Body of pancreas (tissue), 4 donors: Measurements from ENCODE around the gene ARHGEF4. TPM values are rescaled to one million over a fixed set of nuclear protein-coding genes. Genes with fewer than 3 reads are reported as not detected.
"Not testable (repeated sequence)": the region's sequence is repeated elsewhere in the genome, so short reads cannot be mapped to it uniquely, and the experiment has no call there.

Experiments used
- ATAC-seq: fragments of 150-250 bp; one replicate; pipeline ENCODE4 v1.9.1; 2016
- DNase-seq, 4 donors: peaks; one replicate each; pipeline ENCODE4 v3.0.0-alpha.2; 2019
- H3K27ac ChIP-seq, 4 donors: fragments of 200-600 bp; sonication (generic); 1 replicate in 3 of 4; 2 replicates in 1 of 4; pipeline versions ENCODE4 v1.5.1 to v1.6.1; 2016 to 2019; ENCODE audit warnings: mild to moderate bottlenecking in 1 of 4, mixed read lengths in 1 of 4, moderate library complexity in 1 of 4
- H3K27me3 ChIP-seq, 2 donors: fragments of 200-600 bp; sonication (generic); one replicate each; pipeline ENCODE4 v1.6.0; 2016; ENCODE audit warnings: mild to moderate bottlenecking in 1 of 2
- H3K36me3 ChIP-seq, 2 donors: fragments of 200-600 bp; sonication (generic); replicated peaks in 1 of 2; 2 replicates each; pipeline ENCODE4 v1.5.1; 2016; ENCODE audit warnings: low read depth in 2 of 2; ENCODE audit not compliant: insufficient read depth in 1 of 2
- H3K4me1 ChIP-seq: fragments of 200-600 bp; sonication (generic); one replicate; pipeline ENCODE4 v1.6.0; 2016
- H3K4me3 ChIP-seq, 2 donors: fragments of 200-600 bp; sonication (generic); 1 replicate in 1 of 2; 2 replicates in 1 of 2; pipeline ENCODE4 v1.5.1; 2016 to 2019
- H3K9me3 ChIP-seq, 3 donors: fragments of 200-600 bp; sonication (generic); 1 replicate in 2 of 3; 2 replicates in 1 of 3; pipeline ENCODE4 v1.5.1; 2016
- POLR2A ChIP-seq, 3 donors: fragments of 450-650 bp; IDR thresholded peaks; one replicate each; pipeline ENCODE4 v1.6.1; 2016; ENCODE audit warnings: antibody characterized with exemption in 3 of 3, mild to moderate bottlenecking in 2 of 3
- WGBS, 2 donors: methylation state at CpG; one replicate each; pipeline ENCODE4 v1.1.5; 2017; 5-methylcytosine and 5-hydroxymethylcytosine counted together
- intact Hi-C: fragments of 100-400 bp; cut with DNase I; formaldehyde crosslinking; loops from one replicate; pipeline ENCODE4 v1.15.1; 2023
- total RNA-seq, 2 donors: library from RNA; depleted of rRNA; stranded (reverse); fragments of >200 nt; gene quantifications; one replicate each; pipeline ENCODE4 v1.1.0, GENCODE V29; 2016
- TF ChIP-seq, protein P1 (sequence below), 7 experiments: fragments of 450-650 bp in 4 of 7; fragments of 200-600 bp in 3 of 7; sonication (generic) in 3 of 7; IDR thresholded peaks; one replicate each; pipeline ENCODE4 v1.5.1; 2016 to 2019; ENCODE audit warnings: antibody characterized with exemption in 7 of 7

The ARHGEF4 gene
- total RNA-seq, 2 donors from 2014 or later = 28.8 to 39.9 TPM

DNA sequence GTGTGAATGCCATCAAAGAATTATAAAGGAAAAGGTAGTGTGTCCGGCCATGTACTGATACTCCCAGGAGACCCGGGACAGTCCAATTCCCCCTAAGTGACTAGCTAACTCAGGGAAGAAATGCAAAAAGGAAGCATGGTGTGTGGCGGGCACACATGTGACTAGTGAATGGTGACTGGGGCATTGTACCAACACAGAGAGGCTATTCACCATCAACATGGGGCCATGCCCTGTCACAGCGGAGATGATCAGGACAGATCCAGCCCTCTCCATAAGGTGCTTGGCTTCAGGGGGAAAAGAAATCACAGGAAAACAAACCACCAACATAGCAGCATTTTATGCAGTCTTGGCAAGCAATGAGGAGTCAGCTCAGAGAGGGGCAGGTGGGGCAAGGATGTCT, 222.2 kb downstream of the ARHGEF4 start:
- TF ChIP-seq POLR2A (IDR thresholded peaks at IDR 0.05) = no peak
- TF ChIP-seq, protein P1, sequence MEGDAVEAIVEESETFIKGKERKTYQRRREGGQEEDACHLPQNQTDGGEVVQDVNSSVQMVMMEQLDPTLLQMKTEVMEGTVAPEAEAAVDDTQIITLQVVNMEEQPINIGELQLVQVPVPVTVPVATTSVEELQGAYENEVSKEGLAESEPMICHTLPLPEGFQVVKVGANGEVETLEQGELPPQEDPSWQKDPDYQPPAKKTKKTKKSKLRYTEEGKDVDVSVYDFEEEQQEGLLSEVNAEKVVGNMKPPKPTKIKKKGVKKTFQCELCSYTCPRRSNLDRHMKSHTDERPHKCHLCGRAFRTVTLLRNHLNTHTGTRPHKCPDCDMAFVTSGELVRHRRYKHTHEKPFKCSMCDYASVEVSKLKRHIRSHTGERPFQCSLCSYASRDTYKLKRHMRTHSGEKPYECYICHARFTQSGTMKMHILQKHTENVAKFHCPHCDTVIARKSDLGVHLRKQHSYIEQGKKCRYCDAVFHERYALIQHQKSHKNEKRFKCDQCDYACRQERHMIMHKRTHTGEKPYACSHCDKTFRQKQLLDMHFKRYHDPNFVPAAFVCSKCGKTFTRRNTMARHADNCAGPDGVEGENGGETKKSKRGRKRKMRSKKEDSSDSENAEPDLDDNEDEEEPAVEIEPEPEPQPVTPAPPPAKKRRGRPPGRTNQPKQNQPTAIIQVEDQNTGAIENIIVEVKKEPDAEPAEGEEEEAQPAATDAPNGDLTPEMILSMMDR (IDR thresholded peaks at IDR 0.05) = no peak
- no peak for DNase-seq
- no peak for ATAC-seq
- Histone ChIP-seq H3K9me3 (no peaks in the 10 kb centered on the region), H3K27me3 (no peaks in the 10 kb centered on the region), H3K4me1 (peaks cover 24% of the 10 kb centered on the region), H3K36me3 (peaks cover 0 to 12% of the 10 kb centered on the region in 2 donors), H3K27ac (no peak overlapping the region), H3K4me3 (no peak overlapping the region)
- intact Hi-C loops = no loop called here
- WGBS, 2 donors = 96 to 98% methylated on average over 4 of the region's 4 CpGs

- H3K4me1 ChIP-seq = peaks cover 11% of the 10 kb centered on the region
- H3K36me3 ChIP-seq = peaks cover 0 to 4% of the 10 kb centered on the region in 2 donors
- intact Hi-C loops = no loop called here
- no peak for TF ChIP-seq POLR2A (IDR thresholded peaks at IDR 0.05)
- TF ChIP-seq, protein P1 (IDR thresholded peaks at IDR 0.05) = no peak
- DNase-seq (no peak), ATAC-seq (no peak)
- no peaks in the 10 kb centered on the region for H3K27me3 ChIP-seq
- H3K27ac ChIP-seq = no peak overlapping the region
- no peaks in the 10 kb centered on the region for H3K9me3 ChIP-seq
- H3K4me3 ChIP-seq = no peak overlapping the region
- 91 to 92% methylated on average over 11 of the region's 11 CpGs for WGBS, 2 donors
Measured at GRCh38 chr2:131063501-131064283, 227.0 kb downstream of the ARHGEF4 start.

DNA sequence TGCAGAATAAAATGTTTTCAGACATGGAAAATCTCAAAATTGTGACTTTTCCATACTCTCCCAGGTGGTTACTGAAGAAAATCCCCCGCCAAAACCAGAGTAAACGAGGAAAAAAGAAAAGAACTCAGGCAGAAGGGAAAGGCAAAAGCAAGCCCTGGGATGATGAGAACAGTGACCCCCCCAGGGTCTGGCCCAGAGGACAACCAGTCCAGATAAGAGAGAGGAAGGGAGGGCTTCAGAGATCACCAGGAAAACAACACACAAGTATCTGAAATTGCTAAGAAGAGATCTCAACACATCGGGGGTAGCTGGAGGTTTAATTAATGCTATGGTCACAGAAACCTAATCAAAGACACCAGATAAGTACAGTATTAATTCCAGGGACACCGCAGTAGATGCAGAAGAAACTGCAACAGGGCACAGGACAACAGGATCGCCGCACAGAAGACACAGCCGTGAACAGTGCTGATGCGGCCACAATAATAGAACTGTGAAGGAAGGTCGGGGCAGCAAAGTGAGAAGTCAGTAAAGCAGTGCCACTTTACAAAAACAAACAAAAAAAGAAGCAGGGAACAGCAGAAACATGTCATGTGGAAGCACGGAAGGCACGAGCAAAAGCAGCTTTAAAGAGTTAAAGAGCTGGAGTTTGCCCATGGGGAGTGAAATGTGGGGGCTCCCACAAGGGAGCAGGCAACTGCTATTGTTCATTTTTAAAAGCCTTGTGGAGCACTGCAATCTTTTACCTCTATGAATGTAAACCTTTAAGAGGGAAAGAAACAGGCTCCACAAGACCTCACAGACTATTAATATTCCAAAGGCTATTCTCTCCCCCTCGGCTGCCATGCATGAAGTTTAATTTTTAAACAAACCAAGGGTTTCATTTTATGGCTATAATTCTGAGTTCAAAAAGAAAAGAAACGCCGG, 228.1 kb downstream of the ARHGEF4 start:
- intact Hi-C loops = no loop called here
- Histone ChIP-seq H3K36me3 (peaks cover 0 to 8% of the 10 kb centered on the region in 2 donors), H3K27ac (no peak overlapping the region), H3K27me3 (no peaks in the 10 kb centered on the region), H3K9me3 (no peaks in the 10 kb centered on the region), H3K4me1 (peaks cover 11% of the 10 kb centered on the region), H3K4me3 (no peak overlapping the region)
- TF ChIP-seq, protein P1 (IDR thresholded peaks at IDR 0.05) = no peak
- TF ChIP-seq POLR2A (IDR thresholded peaks at IDR 0.05) = no peak
- 64 to 71% methylated on average over 14 of the region's 14 CpGs for WGBS, 2 donors
- no peak for DNase-seq
- ATAC-seq = no peak

DNA sequence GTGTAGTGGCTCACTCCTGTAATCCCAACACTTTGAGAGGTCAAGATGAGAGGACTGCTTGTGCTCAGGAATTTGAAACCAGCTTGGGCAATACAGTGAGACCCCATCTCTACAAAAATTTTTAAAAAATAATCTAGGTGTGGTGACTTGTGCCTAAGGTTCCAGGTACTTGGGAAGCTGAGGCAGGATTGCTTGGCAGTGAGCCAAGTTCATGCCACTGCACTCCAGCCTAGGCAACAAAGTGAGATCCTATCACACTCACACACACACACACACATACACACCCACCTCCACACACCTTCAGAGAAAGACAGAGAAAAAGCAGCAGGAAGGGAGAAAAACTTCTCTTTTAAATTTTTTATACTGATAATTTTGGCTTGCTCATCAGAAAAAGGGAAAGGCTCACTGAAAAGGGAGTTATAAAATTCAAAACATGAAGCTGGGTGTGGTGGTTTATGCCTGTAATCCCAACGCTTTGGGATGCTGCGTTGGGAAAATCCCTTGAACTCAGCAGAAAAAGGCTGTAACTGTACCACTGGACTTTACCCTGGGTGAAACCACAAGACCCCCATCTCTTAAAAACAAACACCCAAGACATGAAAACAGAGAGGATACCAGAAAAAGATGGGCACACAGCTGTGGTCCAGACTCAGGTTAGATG, 230.9 kb downstream of the ARHGEF4 start:
- Histone ChIP-seq H3K36me3 (peaks cover 0 to 8% of the 10 kb centered on the region in 2 donors), H3K27me3 (no peaks in the 10 kb centered on the region), H3K4me3 (no peak overlapping the region), H3K4me1 (peaks cover 1% of the 10 kb centered on the region), H3K27ac (no peak overlapping the region), H3K9me3 (no peaks in the 10 kb centered on the region)
- intact Hi-C loops = no loop called here
- TF ChIP-seq POLR2A (IDR thresholded peaks at IDR 0.05) = no peak
- TF ChIP-seq, protein P1 (IDR thresholded peaks at IDR 0.05) = no peak
- ATAC-seq = no peak
- DNase-seq = no peak
- WGBS, 2 donors = 63 to 69% methylated on average over 2 of the region's 2 CpGs

DNA sequence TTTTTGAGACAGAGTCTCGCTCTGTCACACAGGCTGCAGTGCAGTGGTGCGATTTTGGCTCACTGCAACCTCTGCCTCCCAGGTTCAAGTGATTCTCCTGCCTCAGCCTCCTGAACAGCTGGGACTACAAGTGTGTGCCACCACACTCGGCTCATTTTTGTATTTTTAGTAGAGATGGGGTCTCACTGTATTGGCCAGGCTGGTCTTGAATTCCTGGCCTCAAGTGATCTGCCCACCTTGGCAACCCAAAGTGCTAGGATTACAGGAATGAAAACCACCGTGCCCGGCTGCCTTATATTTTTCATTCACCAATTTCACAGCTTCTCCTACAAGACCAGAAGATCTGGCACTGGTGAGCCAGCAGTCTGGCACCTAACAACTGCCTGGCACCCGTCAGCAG, 231.5 kb downstream of the ARHGEF4 start:
- WGBS, 2 donors = 96% methylated on average over 6 of the region's 6 CpGs
- not testable (repeated sequence) for ATAC-seq

DNA sequence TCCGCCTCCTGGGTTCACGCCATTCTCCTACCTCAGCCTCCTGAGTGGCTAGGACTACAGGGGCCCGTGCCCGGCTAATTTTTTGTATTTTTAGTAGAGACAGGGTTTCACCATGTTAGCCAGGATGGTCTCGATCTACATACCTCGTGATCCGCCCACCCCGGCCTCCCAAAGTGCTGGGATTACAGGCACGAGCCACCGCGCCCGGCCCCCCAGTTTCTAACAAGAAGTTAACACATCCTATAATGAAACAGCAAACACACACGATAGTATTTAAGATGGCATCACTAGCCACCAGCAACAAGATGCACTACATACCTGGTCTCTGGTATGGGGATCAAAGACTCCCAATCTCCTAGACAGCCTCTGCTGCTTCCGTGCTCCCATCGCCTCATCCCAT, 238.9 kb downstream of the ARHGEF4 start:
- peak overlapping the region in 1 of 4 donors; percentile 53 for H3K27ac ChIP-seq
- intact Hi-C loops, ATAC-seq, DNase-seq, H3K4me3 ChIP-seq, H3K27me3 ChIP-seq, H3K9me3 ChIP-seq: not testable (repeated sequence)
- peaks cover 29% of the 10 kb centered on the region for H3K4me1 ChIP-seq
- peaks cover 0 to 15% of the 10 kb centered on the region in 2 donors for H3K36me3 ChIP-seq
- WGBS, 2 donors = 96 to 97% methylated on average over 13 to 15 of the region's 15 CpGs

More for the DNA sequence above, 231.5 kb downstream of the ARHGEF4 start:
- H3K9me3 ChIP-seq, intact Hi-C loops, H3K4me1 ChIP-seq, DNase-seq, H3K36me3 ChIP-seq, H3K27ac ChIP-seq, H3K4me3 ChIP-seq, H3K27me3 ChIP-seq: not testable (repeated sequence)
